ENCODE data around the gene RNF20.

Gene RNF20

DNA sequence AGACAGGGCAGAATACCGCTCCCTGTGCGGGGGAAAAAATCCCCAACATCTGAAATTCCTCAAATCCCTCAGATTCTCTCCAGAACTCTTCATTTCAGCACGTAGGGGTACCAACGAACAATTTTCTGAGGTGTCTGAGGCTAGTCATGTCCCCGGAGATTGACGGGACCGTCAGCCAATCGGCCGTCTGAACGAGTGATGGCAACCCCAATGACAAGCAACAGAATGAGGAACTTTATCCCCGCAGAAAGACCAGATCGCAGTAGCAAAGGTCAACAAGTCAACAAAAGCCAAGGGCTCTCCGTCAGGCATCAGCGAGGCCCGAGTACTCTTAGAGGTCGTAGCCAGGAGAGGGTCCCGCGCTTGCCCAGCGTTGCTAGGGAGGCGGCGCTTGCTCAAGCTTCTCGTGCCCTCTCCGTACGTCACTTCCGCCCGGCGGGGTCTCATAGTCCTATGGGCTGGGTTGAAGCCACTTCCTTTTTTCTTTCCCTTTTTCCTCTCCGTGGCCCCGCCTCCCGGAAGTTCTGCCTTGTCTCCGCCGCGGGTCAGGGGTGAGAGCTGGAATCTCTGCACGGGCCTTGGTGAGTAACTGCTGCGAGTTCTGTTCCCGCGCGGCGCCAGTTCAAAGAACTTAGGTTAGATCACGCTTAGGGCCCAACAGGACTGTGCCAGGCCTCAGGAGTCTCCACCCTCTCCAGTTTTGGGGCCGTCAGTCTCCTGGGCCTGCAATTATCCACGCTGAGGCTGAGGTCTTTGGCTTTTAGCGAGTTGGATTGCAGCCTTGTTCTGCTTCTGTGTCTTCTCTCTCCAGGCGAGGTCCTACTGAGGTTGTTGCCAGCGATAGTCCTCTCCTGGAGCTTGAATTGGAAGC is at the start of gene RNF20:
TSS of gene RNF20 (plus strand) at position 520 of the 871 bp plus-strand sequence. CDS start 1,571 bp downstream, outside the sequence.
- peak; percentile 99 for DNase-seq
- Mint-ChIP-seq H3K4me1 (ENCODE audit: low read depth) (peaks cover 30% of the 10 kb centered on the region), H3K36me3 (ENCODE audit: low read depth) (peaks cover 9% of the 10 kb centered on the region), H3K27me3 (peaks cover 4% of the 10 kb centered on the region), H3K27ac (peak within 1 kb of the TSS; percentile 99), H3K9me3 (no peaks in the 10 kb centered on the region), H3K4me3 (peak within 1 kb of the TSS; percentile 92)

GRCh38 chr9:101484046-101484445 is 49.6 kb upstream of the RNF20 start:
- H3K27me3 Mint-ChIP-seq: peaks cover 75% of the 10 kb centered on the region

GRCh38 chr9:101485924-101486692 is 47.5 kb upstream of the RNF20 start:
- peaks cover 78% of the 10 kb centered on the region for H3K27me3 Mint-ChIP-seq
- H3K36me3 Mint-ChIP-seq (ENCODE audit: low read depth): no peaks in the 10 kb centered on the region
- no peak overlapping the region for H3K27ac Mint-ChIP-seq
- H3K4me1 Mint-ChIP-seq (ENCODE audit: low read depth): peaks cover 8% of the 10 kb centered on the region
- no peaks in the 10 kb centered on the region for H3K9me3 Mint-ChIP-seq
- no peak overlapping the region for H3K4me3 Mint-ChIP-seq
- no peak for DNase-seq

More at GRCh38 chr9:101484046-101484445, 49.6 kb upstream of the RNF20 start:
- Mint-ChIP-seq H3K9me3 (no peaks in the 10 kb centered on the region), H3K27ac (no peak overlapping the region), H3K4me1 (ENCODE audit: low read depth) (peaks cover 8% of the 10 kb centered on the region), H3K36me3 (ENCODE audit: low read depth) (no peaks in the 10 kb centered on the region), H3K4me3 (no peak overlapping the region)
- no peak for DNase-seq

GRCh38 chr9:101486693-101487442 is 46.8 kb upstream of the RNF20 start:
- no peaks in the 10 kb centered on the region for H3K9me3 Mint-ChIP-seq
- H3K27ac Mint-ChIP-seq: no peak overlapping the region
- peak; percentile 38 for DNase-seq
- H3K36me3 Mint-ChIP-seq (ENCODE audit: low read depth): no peaks in the 10 kb centered on the region
- peaks cover 74% of the 10 kb centered on the region for H3K27me3 Mint-ChIP-seq
- peak overlapping the region; percentile 48 for H3K4me3 Mint-ChIP-seq
- H3K4me1 Mint-ChIP-seq (ENCODE audit: low read depth): peaks cover 8% of the 10 kb centered on the region

DNA sequence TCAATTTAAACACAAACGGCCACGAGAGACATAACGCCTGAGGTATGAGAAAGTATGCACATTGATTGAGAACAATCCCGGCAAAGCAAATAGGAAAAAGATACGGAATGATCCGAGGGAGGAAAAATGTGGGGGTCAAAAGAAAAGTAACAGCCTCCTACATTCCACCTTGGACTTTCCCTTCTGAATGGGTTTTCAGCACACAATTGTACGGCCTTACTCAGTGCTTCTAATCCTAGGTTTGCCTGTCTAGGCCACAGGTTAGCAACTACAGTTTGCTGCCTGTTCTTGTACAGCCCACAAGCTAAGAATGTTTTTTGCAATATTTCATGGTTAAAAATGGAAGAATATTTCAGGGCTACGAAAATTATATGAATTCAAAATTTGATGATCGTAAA is 46.2 kb upstream of the RNF20 start:
- Mint-ChIP-seq H3K4me3 (no peak overlapping the region), H3K27me3 (peaks cover 75% of the 10 kb centered on the region), H3K36me3 (ENCODE audit: low read depth) (no peaks in the 10 kb centered on the region), H3K4me1 (ENCODE audit: low read depth) (peaks cover 8% of the 10 kb centered on the region), H3K9me3 (peaks cover 2% of the 10 kb centered on the region), H3K27ac (no peak overlapping the region)
- DNase-seq: no peak

DNA sequence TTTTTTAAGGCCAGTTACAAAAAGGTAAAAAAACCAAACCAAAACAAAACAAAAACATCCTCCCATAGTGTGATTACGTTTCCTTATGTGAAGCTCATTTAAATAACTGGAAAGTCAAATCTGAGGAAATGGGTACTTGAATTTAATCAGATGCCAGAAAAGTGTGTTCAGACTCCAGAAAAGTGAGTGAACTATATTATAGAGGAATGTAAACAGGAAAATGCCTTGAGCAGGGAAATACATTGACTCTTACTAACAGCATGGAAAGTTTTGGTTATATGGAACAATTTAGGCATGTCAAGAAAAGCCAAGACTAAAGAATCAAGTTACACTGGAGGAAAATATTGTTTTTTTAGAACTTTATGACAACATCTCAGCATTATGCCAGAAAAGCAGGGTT is 37.8 kb upstream of the RNF20 start:
- Mint-ChIP-seq H3K4me1 (ENCODE audit: low read depth) (no peaks in the 10 kb centered on the region), H3K4me3 (no peak overlapping the region), H3K9me3 (peaks cover 6% of the 10 kb centered on the region), H3K27ac (no peak overlapping the region), H3K36me3 (ENCODE audit: low read depth) (no peaks in the 10 kb centered on the region), H3K27me3 (peaks cover 21% of the 10 kb centered on the region)
- DNase-seq: no peak

- no peaks in the 10 kb centered on the region for H3K9me3 Mint-ChIP-seq
- H3K4me1 Mint-ChIP-seq (ENCODE audit: low read depth): no peaks in the 10 kb centered on the region
- no peak overlapping the region for H3K27ac Mint-ChIP-seq
- no peaks in the 10 kb centered on the region for H3K36me3 Mint-ChIP-seq (ENCODE audit: low read depth)
- DNase-seq: no peak
- H3K4me3 Mint-ChIP-seq: no peak overlapping the region
- H3K27me3 Mint-ChIP-seq: peaks cover 26% of the 10 kb centered on the region
Observed at GRCh38 chr9:101498323-101498722, 35.3 kb upstream of the RNF20 start.

GRCh38 chr9:101504188-101504587 is 29.5 kb upstream of the RNF20 start:
- H3K9me3 Mint-ChIP-seq: no peaks in the 10 kb centered on the region
- H3K27ac Mint-ChIP-seq: no peak overlapping the region
- DNase-seq: no peak
- H3K27me3 Mint-ChIP-seq: peaks cover 49% of the 10 kb centered on the region
- H3K4me1 Mint-ChIP-seq (ENCODE audit: low read depth): no peaks in the 10 kb centered on the region
- no peak overlapping the region for H3K4me3 Mint-ChIP-seq
- H3K36me3 Mint-ChIP-seq (ENCODE audit: low read depth): no peaks in the 10 kb centered on the region

DNA sequence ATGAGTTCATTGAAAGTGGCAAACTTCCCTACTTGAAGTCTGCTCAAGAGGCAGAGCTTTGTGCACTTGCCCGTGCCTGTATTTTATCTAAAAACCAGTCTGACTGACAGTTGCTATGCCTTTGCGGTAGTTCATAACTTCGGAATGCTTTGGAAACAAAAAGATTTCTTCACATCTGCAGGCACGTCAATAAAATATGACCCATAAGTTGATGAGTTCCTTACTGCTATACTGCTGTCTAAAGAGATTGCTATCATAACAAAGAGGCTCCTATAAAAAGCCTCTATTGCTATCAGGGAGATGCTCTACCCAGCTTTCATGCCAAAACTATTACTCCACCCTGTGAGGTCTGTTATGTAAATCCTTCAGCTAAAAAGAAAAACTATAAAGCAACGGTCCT is 25.4 kb upstream of the RNF20 start:
- H3K27me3 Mint-ChIP-seq: peaks cover 36% of the 10 kb centered on the region
- DNase-seq: no peak
- no peak overlapping the region for H3K4me3 Mint-ChIP-seq
- no peak overlapping the region for H3K27ac Mint-ChIP-seq
- H3K36me3 Mint-ChIP-seq (ENCODE audit: low read depth): no peaks in the 10 kb centered on the region
- no peaks in the 10 kb centered on the region for H3K9me3 Mint-ChIP-seq
- H3K4me1 Mint-ChIP-seq (ENCODE audit: low read depth): peaks cover 8% of the 10 kb centered on the region

GRCh38 chr9:101509572-101509971 is 24.1 kb upstream of the RNF20 start:
- Mint-ChIP-seq H3K4me1 (ENCODE audit: low read depth) (peaks cover 8% of the 10 kb centered on the region), H3K9me3 (no peaks in the 10 kb centered on the region), H3K36me3 (ENCODE audit: low read depth) (no peaks in the 10 kb centered on the region), H3K27ac (peak overlapping the region; percentile 27), H3K27me3 (peaks cover 38% of the 10 kb centered on the region), H3K4me3 (no peak overlapping the region)
- DNase-seq: no peak

GRCh38 chr9:101510459-101510858 is 23.2 kb upstream of the RNF20 start:
- peaks cover 8% of the 10 kb centered on the region for H3K4me1 Mint-ChIP-seq (ENCODE audit: low read depth)
- no peak for DNase-seq
- peaks cover 41% of the 10 kb centered on the region for H3K27me3 Mint-ChIP-seq
- H3K4me3 Mint-ChIP-seq: no peak overlapping the region
- H3K36me3 Mint-ChIP-seq (ENCODE audit: low read depth): no peaks in the 10 kb centered on the region
- no peak overlapping the region for H3K27ac Mint-ChIP-seq
- no peaks in the 10 kb centered on the region for H3K9me3 Mint-ChIP-seq

GRCh38 chr9:101511009-101511408 is 22.6 kb upstream of the RNF20 start:
- Mint-ChIP-seq H3K4me3 (no peak overlapping the region), H3K27ac (no peak overlapping the region), H3K9me3 (no peaks in the 10 kb centered on the region), H3K4me1 (ENCODE audit: low read depth) (peaks cover 8% of the 10 kb centered on the region), H3K27me3 (peaks cover 35% of the 10 kb centered on the region), H3K36me3 (ENCODE audit: low read depth) (no peaks in the 10 kb centered on the region)
- DNase-seq: no peak

DNA sequence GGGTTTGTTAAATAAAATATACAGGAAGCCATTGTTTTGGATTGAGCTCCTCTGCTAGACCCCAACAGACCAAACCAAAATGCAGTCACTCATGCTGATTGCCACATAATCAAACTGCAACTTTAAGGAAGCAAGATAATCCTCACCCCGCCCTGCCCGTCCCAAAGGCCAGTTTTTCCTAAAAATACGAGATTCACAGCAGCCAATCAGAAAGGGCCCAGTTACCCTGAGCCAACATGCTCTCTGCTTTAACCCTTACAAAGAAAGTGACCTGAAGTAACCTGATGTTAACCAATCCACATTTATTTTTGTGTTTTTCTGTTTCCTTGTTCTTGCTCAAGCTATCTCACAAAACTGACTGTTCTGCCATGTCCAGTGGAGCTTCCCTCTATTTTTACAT is 21.5 kb upstream of the RNF20 start:
- Mint-ChIP-seq H3K27ac (no peak overlapping the region), H3K4me3 (no peak overlapping the region), H3K9me3 (no peaks in the 10 kb centered on the region), H3K27me3 (peaks cover 38% of the 10 kb centered on the region), H3K4me1 (ENCODE audit: low read depth) (peaks cover 8% of the 10 kb centered on the region), H3K36me3 (ENCODE audit: low read depth) (no peaks in the 10 kb centered on the region)
- DNase-seq: no peak

DNA sequence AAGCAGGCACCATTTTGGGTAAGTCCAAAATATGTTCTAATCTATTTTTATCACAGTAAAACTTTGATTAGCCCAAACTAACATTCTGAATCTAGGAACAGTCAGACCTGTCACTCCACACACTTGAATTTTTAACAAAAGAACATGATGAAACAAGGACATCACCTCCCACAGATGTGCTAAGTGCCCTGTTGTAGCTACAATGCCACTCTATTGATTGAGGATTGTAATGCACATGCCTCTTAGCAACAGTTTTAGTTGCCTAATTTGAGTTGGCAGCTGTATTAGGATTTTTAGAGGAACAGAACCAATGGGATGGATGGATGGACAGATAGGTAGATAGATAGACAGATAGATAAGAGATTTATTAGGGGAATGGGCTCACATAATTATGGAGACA is 20.3 kb upstream of the RNF20 start:
- Mint-ChIP-seq H3K36me3 (ENCODE audit: low read depth) (no peaks in the 10 kb centered on the region), H3K27ac (no peak overlapping the region), H3K4me3 (no peak overlapping the region), H3K9me3 (no peaks in the 10 kb centered on the region), H3K27me3 (peaks cover 34% of the 10 kb centered on the region), H3K4me1 (ENCODE audit: low read depth) (peaks cover 8% of the 10 kb centered on the region)
- no peak for DNase-seq

All from activated T-cell treated with anti-CD3 and anti-CD28 coated beads, Interleukin-2, amount 50 U/mL, for 24 hours (primary cell).